Measurements from ENCODE around the gene UTS2.

The UTS2 gene

GRCh38 chr1:7869136-7869920 is 16.5 kb upstream of the UTS2 start:
- Histone ChIP-seq H3K79me2 (ENCODE audit: insufficient read depth, low read length) (no peaks in the 10 kb centered on the region), H4K20me1 (ENCODE audit: low read depth, low read length) (no peaks in the 10 kb centered on the region), H2AFZ (ENCODE audit: low read depth, low read length, severe bottlenecking) (no peak overlapping the region), H3K9me3 (ENCODE audit: insufficient read depth, low read length) (no peaks in the 10 kb centered on the region), H3K9me2 (replicated peaks; ENCODE audit: insufficient read depth, low read length) (no peaks in the 10 kb centered on the region), H3K4me2 (ENCODE audit: low read depth, low read length, poor library complexity, severe bottlenecking) (no peak overlapping the region), H3K27me3 (ENCODE audit: low read length) (no peaks in the 10 kb centered on the region), H3K9ac (ENCODE audit: low read length) (no peak overlapping the region), H3K27ac (ENCODE audit: low read depth, low read length) (no peak overlapping the region), H3F3A (ENCODE audit: insufficient read depth) (no peaks in the 10 kb centered on the region), H3K36me3 (ENCODE audit: low read length) (no peaks in the 10 kb centered on the region), H3K4me3 (ENCODE audit: insufficient read depth, low read length, poor library complexity, severe bottlenecking) (no peak overlapping the region)
- TF ChIP-seq, protein P1, sequence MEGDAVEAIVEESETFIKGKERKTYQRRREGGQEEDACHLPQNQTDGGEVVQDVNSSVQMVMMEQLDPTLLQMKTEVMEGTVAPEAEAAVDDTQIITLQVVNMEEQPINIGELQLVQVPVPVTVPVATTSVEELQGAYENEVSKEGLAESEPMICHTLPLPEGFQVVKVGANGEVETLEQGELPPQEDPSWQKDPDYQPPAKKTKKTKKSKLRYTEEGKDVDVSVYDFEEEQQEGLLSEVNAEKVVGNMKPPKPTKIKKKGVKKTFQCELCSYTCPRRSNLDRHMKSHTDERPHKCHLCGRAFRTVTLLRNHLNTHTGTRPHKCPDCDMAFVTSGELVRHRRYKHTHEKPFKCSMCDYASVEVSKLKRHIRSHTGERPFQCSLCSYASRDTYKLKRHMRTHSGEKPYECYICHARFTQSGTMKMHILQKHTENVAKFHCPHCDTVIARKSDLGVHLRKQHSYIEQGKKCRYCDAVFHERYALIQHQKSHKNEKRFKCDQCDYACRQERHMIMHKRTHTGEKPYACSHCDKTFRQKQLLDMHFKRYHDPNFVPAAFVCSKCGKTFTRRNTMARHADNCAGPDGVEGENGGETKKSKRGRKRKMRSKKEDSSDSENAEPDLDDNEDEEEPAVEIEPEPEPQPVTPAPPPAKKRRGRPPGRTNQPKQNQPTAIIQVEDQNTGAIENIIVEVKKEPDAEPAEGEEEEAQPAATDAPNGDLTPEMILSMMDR (IDR thresholded peaks at IDR 0.05; ENCODE audit: insufficient read depth, low read length, poor library complexity, severe bottlenecking), result no peak
- no peak for TF ChIP-seq EZH2phosphoT487 (conservative IDR thresholded peaks at IDR 0.05; ENCODE audit: low read length)

DNA sequence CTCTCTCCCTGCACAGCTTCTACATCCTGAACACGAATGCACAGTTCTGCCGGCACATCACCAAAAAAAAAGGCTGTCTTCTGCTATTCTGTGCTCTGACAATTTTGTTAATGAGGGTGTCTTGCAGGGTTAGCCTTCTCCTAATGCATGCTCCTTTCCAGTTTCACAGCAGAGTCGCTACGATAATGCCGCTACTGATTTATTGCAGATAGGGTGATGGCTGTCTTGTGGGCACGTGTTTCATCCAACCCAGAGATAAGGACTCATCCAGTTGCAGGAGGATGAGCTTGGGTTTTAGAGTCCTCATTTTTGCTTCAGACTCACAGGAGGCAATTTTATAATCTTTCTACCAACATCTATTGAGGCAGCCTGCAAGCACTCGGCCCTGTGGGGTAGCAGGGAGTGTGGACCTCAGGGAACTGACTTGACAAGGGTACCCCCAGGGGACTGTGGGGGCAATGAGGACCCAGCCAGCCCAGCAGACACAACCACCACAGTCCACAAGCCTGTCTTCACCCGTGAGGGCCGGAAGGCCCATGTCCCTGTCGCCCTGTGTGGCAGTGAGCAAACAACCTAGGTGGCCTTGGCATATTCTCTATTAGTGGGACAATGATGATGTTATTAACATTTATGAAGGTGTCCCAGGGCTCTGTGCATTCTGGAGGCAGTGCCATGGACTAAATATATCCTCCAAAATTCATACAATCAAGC is 15.4 kb upstream of the UTS2 start:
- Histone ChIP-seq H3K36me3 (ENCODE audit: low read length) (no peaks in the 10 kb centered on the region), H3F3A (ENCODE audit: insufficient read depth) (no peaks in the 10 kb centered on the region), H3K9ac (ENCODE audit: low read length) (no peak overlapping the region), H2AFZ (ENCODE audit: low read depth, low read length, severe bottlenecking) (no peak overlapping the region), H3K79me2 (ENCODE audit: insufficient read depth, low read length) (no peaks in the 10 kb centered on the region), H4K20me1 (ENCODE audit: low read depth, low read length) (no peaks in the 10 kb centered on the region), H3K27me3 (ENCODE audit: low read length) (no peaks in the 10 kb centered on the region), H3K27ac (ENCODE audit: low read depth, low read length) (no peak overlapping the region), H3K9me3 (ENCODE audit: insufficient read depth, low read length) (no peaks in the 10 kb centered on the region), H3K9me2 (replicated peaks; ENCODE audit: insufficient read depth, low read length) (no peaks in the 10 kb centered on the region), H3K4me2 (ENCODE audit: low read depth, low read length, poor library complexity, severe bottlenecking) (no peak overlapping the region), H3K4me3 (ENCODE audit: insufficient read depth, low read length, poor library complexity, severe bottlenecking) (no peak overlapping the region)
- TF ChIP-seq, protein P1 (IDR thresholded peaks at IDR 0.05; ENCODE audit: insufficient read depth, low read length, poor library complexity, severe bottlenecking), result no peak
- no peak for TF ChIP-seq EZH2phosphoT487 (conservative IDR thresholded peaks at IDR 0.05; ENCODE audit: low read length)

- Histone ChIP-seq H3K4me2 (ENCODE audit: low read depth, low read length, poor library complexity, severe bottlenecking) (no peak overlapping the region), H3K9me2 (replicated peaks; ENCODE audit: insufficient read depth, low read length) (no peaks in the 10 kb centered on the region), H3F3A (ENCODE audit: insufficient read depth) (no peaks in the 10 kb centered on the region), H3K36me3 (ENCODE audit: low read length) (no peaks in the 10 kb centered on the region), H3K79me2 (ENCODE audit: insufficient read depth, low read length) (no peaks in the 10 kb centered on the region), H3K9me3 (ENCODE audit: insufficient read depth, low read length) (no peaks in the 10 kb centered on the region), H3K27ac (ENCODE audit: low read depth, low read length) (no peak overlapping the region), H3K27me3 (ENCODE audit: low read length) (no peaks in the 10 kb centered on the region), H2AFZ (ENCODE audit: low read depth, low read length, severe bottlenecking) (no peak overlapping the region), H3K4me3 (ENCODE audit: insufficient read depth, low read length, poor library complexity, severe bottlenecking) (no peak overlapping the region), H4K20me1 (ENCODE audit: low read depth, low read length) (no peaks in the 10 kb centered on the region), H3K9ac (ENCODE audit: low read length) (no peak overlapping the region)
- TF ChIP-seq, protein P1 (IDR thresholded peaks at IDR 0.05; ENCODE audit: insufficient read depth, low read length, poor library complexity, severe bottlenecking), result no peak
- no peak for TF ChIP-seq EZH2phosphoT487 (conservative IDR thresholded peaks at IDR 0.05; ENCODE audit: low read length)
Observed at GRCh38 chr1:7865978-7866377, 13.1 kb upstream of the UTS2 start.
